Measurements from ENCODE around the gene ZNF627. TPM values are rescaled to one million over a fixed set of nuclear protein-coding genes. Genes with fewer than 3 reads are reported as not detected.

The ZNF627 gene
- total and polyA plus RNA-seq, 2 of the 8 experiments (the other 6 are each of a cell fraction or from before 2014, with no cell fraction given) = 7.2 to 13.7 TPM

GRCh38 chr19:11606484-11606883, 9.2 kb downstream of the ZNF627 start:
- FAIRE-seq (no peak), DNase-seq (ENCODE audit: low read depth in 1 of 2, low spot score in 2 of 2) (no peak)
- Histone ChIP-seq H3K9me3 (ENCODE audit: insufficient read depth in 2 of 2, low read depth in 1 of 2, low read length in 1 of 2) (peaks cover 14% of the 10 kb centered on the region in 2 experiments), H3K4me2 (ENCODE audit: insufficient read depth in 1 of 2, low read depth in 2 of 2, low read length in 2 of 2) (no peak overlapping the region), H3K4me3 (ENCODE audit: extremely low read depth in 1 of 4, insufficient read depth in 2 of 4, low read depth in 3 of 4, low read length in 4 of 4) (no peak overlapping the region), H3K4me1 (replicated peaks in 1 of 4; ENCODE audit: control insufficient read depth in 3 of 4, insufficient read depth in 4 of 4, low read length in 3 of 4) (peaks cover 0 to 7% (median 3%) of the 10 kb centered on the region in 4 experiments; a peak in 2 of 7 replicates), H3K27me3 (replicated peaks in 1 of 4; ENCODE audit: control insufficient read depth in 3 of 4, extremely low read depth in 1 of 4, insufficient read depth in 3 of 4, low read length in 3 of 4) (no peaks in the 10 kb centered on the region), H2BK5ac (ENCODE audit: low read depth, low read length) (no peak overlapping the region), H4K8ac (ENCODE audit: extremely low read depth, insufficient read depth, low read length) (no peak overlapping the region), H2AK5ac (ENCODE audit: low read depth, low read length) (no peak overlapping the region), H4K20me1 (replicated peaks in 1 of 2; ENCODE audit: control insufficient read depth in 1 of 2, insufficient read depth in 2 of 2, low read length in 2 of 2) (peaks cover 0 to 4% of the 10 kb centered on the region in 2 experiments), H2BK120ac (replicated peaks; ENCODE audit: low read depth, low read length) (no peak overlapping the region), H3K56ac (replicated peaks; ENCODE audit: insufficient read length, low read depth, low read length) (no peak overlapping the region), H3K23ac (ENCODE audit: insufficient read length) (no peak overlapping the region), H3K79me2 (ENCODE audit: control insufficient read depth in 1 of 2, insufficient read depth in 2 of 2, low read length in 2 of 2) (peaks cover 7 to 74% of the 10 kb centered on the region in 2 experiments; a peak in 3 of 4 replicates), H3K79me1 (ENCODE audit: low read depth, low read length) (peaks cover 17% of the 10 kb centered on the region), H3K14ac (ENCODE audit: insufficient read length) (no peak overlapping the region), H2BK20ac (ENCODE audit: low read length) (no peak overlapping the region), H2BK12ac (ENCODE audit: low read depth, low read length) (no peak overlapping the region), H3K18ac (ENCODE audit: extremely low read depth, low read length) (no peak overlapping the region), H2BK15ac (ENCODE audit: low read length) (no peak overlapping the region), H3K4ac (replicated peaks; ENCODE audit: insufficient read length, low read depth, low read length) (no peak overlapping the region), H2AFZ (ENCODE audit: low read length) (no peak overlapping the region), H3K36me3 (ENCODE audit: control insufficient read depth in 2 of 4, insufficient read depth in 4 of 4, low read length in 3 of 4) (peaks cover 6 to 37% (median 16%) of the 10 kb centered on the region in 4 experiments; a peak in 5 of 8 replicates), H3K9ac (replicated peaks in 1 of 4; ENCODE audit: extremely low read depth in 1 of 4, low read depth in 3 of 4, low read length in 3 of 4) (no peak overlapping the region), H3K23me2 (ENCODE audit: low read depth, low read length) (no peaks in the 10 kb centered on the region), H3K27ac (ENCODE audit: low read depth, low read length) (no peak overlapping the region), H4K91ac (replicated peaks; ENCODE audit: insufficient read length, low read length) (no peak overlapping the region), H4K5ac (ENCODE audit: insufficient read length, low read depth, low read length) (no peak overlapping the region)
- TF ChIP-seq FOSL1 (IDR thresholded peaks at IDR 0.05; ENCODE audit: insufficient read depth, low read depth, low read length) (no peak), ASH2L (IDR thresholded peaks at IDR 0.05; ENCODE audit: low read length) (no peak), TAF1 (IDR thresholded peaks at IDR 0.05; ENCODE audit: low read depth, low read length) (no peak), JUND (IDR thresholded peaks at IDR 0.05; ENCODE audit: low read length) (no peak), HDAC6 (IDR thresholded peaks at IDR 0.05; ENCODE audit: low read depth, low read length) (no peak), POLR2A (IDR thresholded peaks at IDR 0.05; ENCODE audit: control extremely low read depth in 1 of 2, low read depth in 2 of 2, low read length in 2 of 2) (no peak), POLR2AphosphoS5 (IDR thresholded peaks at IDR 0.05; ENCODE audit: low read depth, low read length) (no peak)
- ChIA-PET POLR2A (ENCODE audit: partially characterized antibody) (interaction anchor here (1.9 kb wide), 1 partner anchor 9 kb away, joined by 7 read pairs; no protein-coding TSS in a partner anchor), CTCF (ENCODE audit: partially characterized antibody) (interaction anchor here (0.6 kb wide), 2 partner anchors 55 to 245 kb away, joined by 3 to 4 read pairs; no protein-coding TSS in a partner anchor)
- WGBS, 2 experiments (ENCODE audit: extremely low coverage in 1 of 2, insufficient coverage in 1 of 2, insufficient read length in 1 of 2, insufficient replicate concordance in 2 of 2, low coverage in 1 of 2, low lambda C conversion rate in 2 of 2, missing lambda C conversion rate in 1 of 2) = 92% methylated on average over 5 of the region's 8 CpGs; no CpG with 5 or more reads in 1 of the 2 experiments
